Trophoblast cell (in vitro differentiated cells and primary cell): ENCODE results near the gene HOMER2.
"Not testable (repeated sequence)": the region's sequence is repeated elsewhere in the genome, so short reads cannot be mapped to it uniquely, and the experiment has no call there.

ENCODE experiments used
- DNase-seq, 2 donors: peaks; one replicate each; pipeline ENCODE4 v3.0.0-alpha.2; 2016
- H2AFZ ChIP-seq: 2 replicates; pipeline ENCODE4 v1.6.1; 2013; ENCODE audit warnings: low read length, moderate library complexity, mild to moderate bottlenecking; ENCODE audit not compliant: insufficient read depth, poor library complexity
- H2AK5ac ChIP-seq: 2 replicates; pipeline ENCODE4 v1.6.1; 2013; ENCODE audit warnings: mild to moderate bottlenecking, low read length
- H2BK120ac ChIP-seq: 2 replicates; pipeline ENCODE4 v1.6.1; 2013; ENCODE audit warnings: low read length, mild to moderate bottlenecking, moderate library complexity; ENCODE audit not compliant: insufficient read depth, poor library complexity
- H2BK12ac ChIP-seq: 2 replicates; pipeline ENCODE4 v1.6.1; 2013; ENCODE audit warnings: mild to moderate bottlenecking, low read length, moderate library complexity
- H2BK5ac ChIP-seq: 2 replicates; pipeline ENCODE4 v1.6.1; 2013; ENCODE audit warnings: low read length, low read depth, moderate library complexity, mild to moderate bottlenecking; ENCODE audit not compliant: poor library complexity
- H3K14ac ChIP-seq: 2 replicates; pipeline ENCODE4 v1.6.1; 2013; ENCODE audit warnings: mild to moderate bottlenecking, low read length
- H3K18ac ChIP-seq: 2 replicates; pipeline ENCODE4 v1.6.1; 2013; ENCODE audit warnings: mild to moderate bottlenecking, low read length
- H3K23ac ChIP-seq: 2 replicates; pipeline ENCODE4 v1.6.1; 2013; ENCODE audit warnings: low read length
- H3K27ac ChIP-seq: 2 replicates; pipeline ENCODE4 v1.5.1; 2013; ENCODE audit warnings: low read depth, mild to moderate bottlenecking, inconsistent platforms, low read length, moderate library complexity
- H3K27me3 ChIP-seq: 2 replicates; pipeline ENCODE4 v1.6.1; 2013; ENCODE audit warnings: inconsistent platforms, mild to moderate bottlenecking, low read length, moderate library complexity; ENCODE audit not compliant: insufficient read depth
- H3K36me3 ChIP-seq, 2 experiments: 1 replicate in 1 of 2; 2 replicates in 1 of 2; pipeline ENCODE4 v1.6.1; 2013; ENCODE audit warnings: low read length in 2 of 2, mild to moderate bottlenecking in 2 of 2, moderate library complexity in 1 of 2; ENCODE audit not compliant: insufficient read depth in 2 of 2, control insufficient read depth in 1 of 2
- H3K4ac ChIP-seq: 2 replicates; pipeline ENCODE4 v1.6.1; 2013; ENCODE audit warnings: low read depth, mild to moderate bottlenecking, low read length, moderate library complexity
- H3K4me1 ChIP-seq, 2 experiments: 1 replicate in 1 of 2; 2 replicates in 1 of 2; pipeline ENCODE4 v1.6.1; 2013; ENCODE audit warnings: low read length in 2 of 2, mild to moderate bottlenecking in 2 of 2, moderate library complexity in 1 of 2; ENCODE audit not compliant: insufficient read depth in 2 of 2, control insufficient read depth in 1 of 2
- H3K4me2 ChIP-seq: 2 replicates; pipeline ENCODE4 v1.6.1; 2013; ENCODE audit warnings: inconsistent platforms, mild to moderate bottlenecking, low read length, moderate library complexity
- H3K4me3 ChIP-seq: 2 replicates; pipeline ENCODE4 v1.5.1; 2013; ENCODE audit warnings: mild to moderate bottlenecking, low read depth, low read length, inconsistent platforms
- H3K79me1 ChIP-seq: one replicate; pipeline ENCODE4 v1.6.1; 2013; ENCODE audit warnings: low read length
- H3K79me2 ChIP-seq: 2 replicates; pipeline ENCODE4 v1.6.1; 2013; ENCODE audit warnings: low read length, mild to moderate bottlenecking; ENCODE audit not compliant: control insufficient read depth, insufficient read depth, poor library complexity
- H3K9ac ChIP-seq: 2 replicates; pipeline ENCODE4 v1.6.1; 2013; ENCODE audit warnings: mild to moderate bottlenecking, low read length
- H3K9me3 ChIP-seq: 2 replicates; pipeline ENCODE4 v1.6.1; 2013; ENCODE audit warnings: low read depth, mild to moderate bottlenecking, control low read depth, inconsistent platforms, low read length; ENCODE audit not compliant: insufficient read depth
- H4K12ac ChIP-seq: 2 replicates; pipeline ENCODE4 v1.6.1; 2013; ENCODE audit warnings: low read depth, mild to moderate bottlenecking, low read length, moderate library complexity
- H4K8ac ChIP-seq: 2 replicates; pipeline ENCODE4 v1.6.1; 2013; ENCODE audit warnings: low read depth, mild to moderate bottlenecking, low read length, moderate library complexity
- H4K91ac ChIP-seq: one replicate; pipeline ENCODE4 v1.6.1; 2013; ENCODE audit warnings: low read depth, mild to moderate bottlenecking, low read length, moderate library complexity
- WGBS: extraction: QIAGEN DNeasy Blood & Tissue Kit; methylation state at CpG from one replicate; pipeline ENCODE4 v1.1.7; 2013; ENCODE audit warnings: missing lambda C conversion rate; ENCODE audit not compliant: insufficient read length, insufficient coverage; ENCODE audit errors: extremely low coverage; 5-methylcytosine and 5-hydroxymethylcytosine counted together

Gene HOMER2

GRCh38 chr15:82894971-82895520 is 57.5 kb downstream of the HOMER2 start:
- no peak overlapping the region for H4K91ac ChIP-seq
- no peak overlapping the region for H2AFZ ChIP-seq
- no peak overlapping the region for H3K23ac ChIP-seq
- no peak overlapping the region for H4K8ac ChIP-seq
- H3K79me1 ChIP-seq: no peaks in the 10 kb centered on the region
- peak; percentile 82 to 92 for DNase-seq
- no peak overlapping the region for H3K4me3 ChIP-seq
- no peak overlapping the region for H4K12ac ChIP-seq
- no peak overlapping the region for H3K4ac ChIP-seq
- WGBS: no CpG with 5 or more reads among the region's 4 CpGs
- no peak overlapping the region for H3K27ac ChIP-seq
- H2BK5ac ChIP-seq: no peak overlapping the region
- no peak overlapping the region for H3K18ac ChIP-seq
- peaks cover 11 to 14% of the 10 kb centered on the region in 2 experiments for H3K4me1 ChIP-seq
- no peaks in the 10 kb centered on the region for H3K9me3 ChIP-seq
- H2BK12ac ChIP-seq: no peak overlapping the region
- no peak overlapping the region for H3K14ac ChIP-seq
- no peaks in the 10 kb centered on the region for H3K79me2 ChIP-seq
- H3K9ac ChIP-seq: no peak overlapping the region
- no peaks in the 10 kb centered on the region for H3K27me3 ChIP-seq
- peak overlapping the region; percentile 41 for H3K4me2 ChIP-seq
- H2AK5ac ChIP-seq: no peak overlapping the region
- H3K36me3 ChIP-seq: no peaks in the 10 kb centered on the region
- no peak overlapping the region for H2BK120ac ChIP-seq

DNA sequence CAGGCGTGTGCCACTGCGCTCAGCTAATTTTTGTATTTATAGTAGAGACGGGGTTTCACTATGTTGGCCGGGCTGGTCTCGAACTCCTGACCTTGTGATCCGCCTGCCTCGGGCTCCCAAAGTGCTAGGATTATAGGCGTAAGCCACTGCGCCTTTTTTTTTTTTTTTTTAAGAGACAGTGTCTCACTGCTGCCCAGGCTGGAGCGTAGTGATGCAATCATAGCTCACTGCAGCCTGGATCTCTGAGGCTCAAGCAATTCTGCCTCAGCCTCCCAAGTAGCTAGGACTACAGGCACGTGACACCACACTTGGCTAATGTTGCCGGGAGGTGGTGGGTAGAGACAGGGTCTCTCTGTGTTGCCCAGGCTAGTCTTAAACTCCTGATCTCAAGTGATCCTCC is 59.0 kb downstream of the HOMER2 start:
- DNase-seq, H3K9ac ChIP-seq, H3K36me3 ChIP-seq, H3K27me3 ChIP-seq, H3K4me2 ChIP-seq, H3K79me1 ChIP-seq, H3K18ac ChIP-seq, H2BK5ac ChIP-seq, H4K8ac ChIP-seq, H2AK5ac ChIP-seq, H2BK120ac ChIP-seq, H4K91ac ChIP-seq, H3K79me2 ChIP-seq, H3K4ac ChIP-seq, H3K9me3 ChIP-seq, H3K14ac ChIP-seq, H3K4me3 ChIP-seq, H3K23ac ChIP-seq, H4K12ac ChIP-seq, H2BK12ac ChIP-seq, H2AFZ ChIP-seq, H3K27ac ChIP-seq: not testable (repeated sequence)
- WGBS: no CpG with 5 or more reads among the region's 12 CpGs
- peaks cover 11 to 14% of the 10 kb centered on the region in 2 experiments for H3K4me1 ChIP-seq

DNA sequence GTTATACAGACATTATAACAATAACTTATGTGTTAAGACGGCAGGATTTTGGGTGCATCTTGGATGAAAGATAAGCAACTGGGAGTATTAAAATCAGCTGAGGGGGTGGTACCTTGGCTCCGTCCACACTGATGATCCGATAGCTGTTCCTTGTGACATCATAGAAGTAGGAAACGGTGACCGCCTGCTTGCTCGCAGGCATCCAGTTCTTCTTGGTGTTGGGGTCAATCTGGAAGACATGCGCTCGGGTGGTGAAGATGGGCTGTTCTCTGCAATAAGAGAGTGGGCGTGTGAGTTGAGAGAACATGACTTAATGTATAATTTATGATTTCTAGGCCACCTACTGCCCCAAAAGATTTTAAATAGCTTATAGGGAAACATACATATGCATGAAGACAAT is 59.9 kb downstream of the HOMER2 start:
- no peaks in the 10 kb centered on the region for H3K79me2 ChIP-seq
- H3K9me3 ChIP-seq: peaks cover 2% of the 10 kb centered on the region
- peaks cover 11 to 14% of the 10 kb centered on the region in 2 experiments for H3K4me1 ChIP-seq
- H3K9ac ChIP-seq: no peak overlapping the region
- H2AK5ac ChIP-seq: no peak overlapping the region
- H3K79me1 ChIP-seq: no peaks in the 10 kb centered on the region
- no peak overlapping the region for H3K4me2 ChIP-seq
- H2BK120ac ChIP-seq: no peak overlapping the region
- no peak overlapping the region for H3K4me3 ChIP-seq
- no peak for DNase-seq
- H3K27ac ChIP-seq: no peak overlapping the region
- H3K4ac ChIP-seq: no peak overlapping the region
- H3K18ac ChIP-seq: no peak overlapping the region
- no peak overlapping the region for H2BK5ac ChIP-seq
- H3K14ac ChIP-seq: no peak overlapping the region
- no peaks in the 10 kb centered on the region for H3K27me3 ChIP-seq
- no CpG with 5 or more reads among the region's 9 CpGs for WGBS
- H4K12ac ChIP-seq: no peak overlapping the region
- H4K91ac ChIP-seq: no peak overlapping the region
- no peak overlapping the region for H4K8ac ChIP-seq
- H3K23ac ChIP-seq: no peak overlapping the region
- H3K36me3 ChIP-seq: no peaks in the 10 kb centered on the region
- no peak overlapping the region for H2AFZ ChIP-seq
- H2BK12ac ChIP-seq: no peak overlapping the region

DNA sequence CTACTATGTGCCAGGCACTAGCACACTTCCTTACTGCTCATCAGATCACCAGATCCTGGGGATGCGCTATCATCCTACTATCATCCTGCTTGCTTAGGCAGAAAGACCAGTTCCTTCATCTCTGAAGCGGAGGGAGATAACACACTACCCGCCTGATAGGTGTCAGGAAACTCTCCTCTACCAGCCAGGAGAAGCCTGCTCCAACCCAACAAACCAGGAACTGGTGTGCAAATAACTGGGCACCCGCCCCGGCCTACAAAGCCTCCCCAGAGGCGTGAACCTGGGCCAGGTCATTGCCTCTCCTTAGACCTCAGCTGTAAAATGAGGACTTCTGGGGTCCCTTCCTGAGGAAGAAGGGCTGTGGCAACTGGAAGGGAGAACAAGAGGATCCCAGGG is 61.5 kb downstream of the HOMER2 start:
- H3K36me3 ChIP-seq: no peaks in the 10 kb centered on the region
- no peak overlapping the region for H3K4me2 ChIP-seq
- H2BK5ac ChIP-seq: no peak overlapping the region
- no peak overlapping the region for H2AK5ac ChIP-seq
- H3K18ac ChIP-seq: no peak overlapping the region
- H3K9ac ChIP-seq: no peak overlapping the region
- H3K27me3 ChIP-seq: no peaks in the 10 kb centered on the region
- H2BK120ac ChIP-seq: no peak overlapping the region
- H3K14ac ChIP-seq: no peak overlapping the region
- H2AFZ ChIP-seq: no peak overlapping the region
- no peaks in the 10 kb centered on the region for H3K79me1 ChIP-seq
- no peak overlapping the region for H3K4me3 ChIP-seq
- H4K12ac ChIP-seq: no peak overlapping the region
- H3K4me1 ChIP-seq: peaks cover 6 to 9% of the 10 kb centered on the region in 2 experiments
- H3K9me3 ChIP-seq: peaks cover 2% of the 10 kb centered on the region
- H4K8ac ChIP-seq: no peak overlapping the region
- H3K79me2 ChIP-seq: no peaks in the 10 kb centered on the region
- H2BK12ac ChIP-seq: no peak overlapping the region
- no peak overlapping the region for H3K23ac ChIP-seq
- no peak overlapping the region for H3K4ac ChIP-seq
- DNase-seq: no peak
- no peak overlapping the region for H4K91ac ChIP-seq
- no CpG with 5 or more reads among the region's 6 CpGs for WGBS
- H3K27ac ChIP-seq: no peak overlapping the region
